Tongue (tissue), 2 donors: Measurements from ENCODE around the gene C5orf52. TPM values are rescaled to one million over a fixed set of nuclear protein-coding genes. Genes with fewer than 3 reads are reported as not detected.
"Not testable (repeated sequence)": the region's sequence is repeated elsewhere in the genome, so short reads cannot be mapped to it uniquely, and the experiment has no call there.

Experiments
- DNase-seq: peaks from one replicate; pipeline ENCODE4 v3.0.0-alpha.2; 2015
- total RNA-seq: library from RNA; depleted of rRNA; stranded (reverse); fragments of >200 nt; gene quantifications from one replicate; pipeline ENCODE4 v1.2.3, GENCODE V29; 2014

The C5orf52 gene
- total RNA-seq, 1 donor from 2014 or later = not detected

- DNase-seq = not testable (repeated sequence)
These were observed 55.3 kb downstream of the C5orf52 start for GRCh38 chr5:157726607-157727006.

GRCh38 chr5:157727858-157728257 lies 56.5 kb downstream of the C5orf52 start:
- not testable (repeated sequence) for DNase-seq

Other genes with a start within 250 kb of the C5orf52 start
- 2.1 TPM for gene NIPAL4, start 211.3 kb upstream of the C5orf52 start, total RNA-seq
- 16.5 TPM for gene ADAM19, start 95.8 kb upstream of the C5orf52 start, total RNA-seq
- 0.10 TPM for gene SOX30, start 19.1 kb upstream of the C5orf52 start, total RNA-seq
- 11.3 TPM for gene THG1L, start 59.9 kb downstream of the C5orf52 start, total RNA-seq
- 7.5 TPM for gene LSM11, start 72.2 kb downstream of the C5orf52 start, total RNA-seq
- gene CLINT1, start 187.6 kb downstream of the C5orf52 start, total RNA-seq = 97.7 TPM